Fibroblast of the aortic adventitia (primary cell): ENCODE measurements around the gene RAMP2. TPM values are rescaled to one million over a fixed set of nuclear protein-coding genes. Genes with fewer than 3 reads are reported as not detected.
A peak's percentile ranks its signal among the peaks of the same experiment; 100 is the strongest.

Experiments
- DNase-seq: peaks from one replicate; pipeline ENCODE4 v3.0.0-alpha.2; 2010; ENCODE audit warnings: low read depth
- H3K4me3 ChIP-seq: 2 replicates; pipeline ENCODE4 v1.5.1; 2011; ENCODE audit warnings: low read depth, mild to moderate bottlenecking, control low read depth, low read length, moderate library complexity
- CTCF ChIP-seq: IDR thresholded peaks from 2 replicates; pipeline ENCODE4 v1.5.1; 2011; ENCODE audit warnings: mild to moderate bottlenecking, low read length, control low read depth, inconsistent platforms; ENCODE audit not compliant: insufficient read depth
- total RNA-seq: library from RNA; depleted of rRNA; stranded (reverse); fragments of >200 nt; gene quantifications from 2 replicates; pipeline ENCODE4 v1.2.3, GENCODE V29; 2012; ENCODE audit warnings: low replicate concordance

RAMP2 gene
- total RNA-seq, 1 donor = 0.27 TPM

- DNase-seq = peak; percentile 86
- H3K4me3 ChIP-seq = peak overlapping the region; percentile 70
- TF ChIP-seq CTCF = no peak
Measured at GRCh38 chr17:42783062-42783790, 22.2 kb downstream of the RAMP2 start.

GRCh38 chr17:42783791-42784138 lies 22.7 kb downstream of the RAMP2 start:
- DNase-seq = no peak

DNA sequence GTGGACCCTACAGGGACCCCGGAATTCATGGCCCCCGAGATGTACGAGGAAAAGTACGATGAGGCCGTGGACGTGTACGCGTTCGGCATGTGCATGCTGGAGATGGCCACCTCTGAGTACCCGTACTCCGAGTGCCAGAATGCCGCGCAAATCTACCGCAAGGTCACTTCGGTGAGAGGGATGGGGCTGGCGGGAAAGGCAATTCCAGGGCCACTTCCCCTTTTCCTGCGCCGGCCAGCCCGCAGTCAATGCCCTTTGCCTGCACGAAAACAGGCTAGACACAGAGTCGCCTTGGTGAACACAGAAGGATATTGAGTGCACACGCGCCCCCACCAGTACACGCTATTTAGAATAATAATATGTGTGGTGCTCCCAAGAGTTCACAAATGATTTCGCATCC lies 23.4 kb downstream of the RAMP2 start:
- no peak for TF ChIP-seq CTCF
- DNase-seq = no peak

More at GRCh38 chr17:42783791-42784138, 22.7 kb downstream of the RAMP2 start:
- TF ChIP-seq CTCF = no peak
- no peak overlapping the region for H3K4me3 ChIP-seq

GRCh38 chr17:42784811-42785592 lies 24.0 kb downstream of the RAMP2 start:
- TF ChIP-seq CTCF = no peak
- no peak for DNase-seq
- no peak overlapping the region for H3K4me3 ChIP-seq

More for the DNA sequence above, 23.4 kb downstream of the RAMP2 start:
- no peak overlapping the region for H3K4me3 ChIP-seq

DNA sequence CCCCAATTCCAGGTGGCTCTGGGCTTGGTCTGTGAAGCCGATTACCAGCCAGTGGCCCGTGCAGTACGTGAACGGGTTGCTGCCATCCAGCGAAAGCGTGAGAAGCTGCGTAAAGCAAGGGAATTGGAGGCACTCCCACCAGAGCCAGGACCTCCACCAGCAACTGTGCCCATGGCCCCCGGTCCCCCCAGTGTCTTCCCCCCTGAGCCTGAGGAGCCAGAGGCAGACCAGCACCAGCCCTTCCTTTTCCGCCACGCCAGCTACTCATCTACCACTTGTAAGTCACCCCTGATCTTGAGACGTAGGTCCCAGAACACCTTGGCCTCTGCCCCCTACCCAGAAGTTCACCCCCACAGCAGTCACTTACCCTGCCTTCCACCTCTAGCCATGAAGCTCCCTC lies 26.2 kb downstream of the RAMP2 start:
- TF ChIP-seq CTCF = no peak
- no peak for DNase-seq

DNA sequence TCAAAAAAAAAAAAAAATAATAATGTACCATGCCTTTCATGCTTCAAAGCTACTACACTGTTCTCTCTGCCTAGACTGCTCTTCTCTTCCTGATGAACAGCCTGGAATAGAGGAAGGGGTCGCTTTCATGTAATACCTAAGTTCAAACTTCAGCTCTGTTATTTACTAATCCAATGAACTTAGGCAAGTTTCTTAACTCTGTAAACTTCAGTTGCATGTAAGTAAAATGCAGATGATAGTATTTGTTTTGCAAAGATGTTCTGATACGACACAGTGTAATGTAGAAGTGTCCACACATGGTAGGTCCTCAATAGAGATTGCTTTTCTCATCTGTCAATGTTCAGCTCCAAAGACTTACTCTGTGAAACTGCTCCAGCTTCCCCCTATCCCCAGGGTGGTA lies 30.9 kb downstream of the RAMP2 start:
- no peak for DNase-seq
- no peak for TF ChIP-seq CTCF

More for the DNA sequence above, 26.2 kb downstream of the RAMP2 start:
- no peak overlapping the region for H3K4me3 ChIP-seq

More for the DNA sequence above, 30.9 kb downstream of the RAMP2 start:
- H3K4me3 ChIP-seq = no peak overlapping the region
